ENCODE data around the gene ERBB2. TPM values are rescaled to one million over a fixed set of nuclear protein-coding genes. Genes with fewer than 3 reads are reported as not detected.

ERBB2 gene
- total RNA-seq, 2 donors from 2014 or later: 73.5 to 85.5 TPM

- H3K9me3 ChIP-seq: no peaks in the 10 kb centered on the region
- H3K27me3 ChIP-seq: no peaks in the 10 kb centered on the region
- peak overlapping the region; percentile 89 to 96 for H3K27ac ChIP-seq
- no peak for DNase-seq (ENCODE audit: low spot score)
- TF ChIP-seq, protein P1, sequence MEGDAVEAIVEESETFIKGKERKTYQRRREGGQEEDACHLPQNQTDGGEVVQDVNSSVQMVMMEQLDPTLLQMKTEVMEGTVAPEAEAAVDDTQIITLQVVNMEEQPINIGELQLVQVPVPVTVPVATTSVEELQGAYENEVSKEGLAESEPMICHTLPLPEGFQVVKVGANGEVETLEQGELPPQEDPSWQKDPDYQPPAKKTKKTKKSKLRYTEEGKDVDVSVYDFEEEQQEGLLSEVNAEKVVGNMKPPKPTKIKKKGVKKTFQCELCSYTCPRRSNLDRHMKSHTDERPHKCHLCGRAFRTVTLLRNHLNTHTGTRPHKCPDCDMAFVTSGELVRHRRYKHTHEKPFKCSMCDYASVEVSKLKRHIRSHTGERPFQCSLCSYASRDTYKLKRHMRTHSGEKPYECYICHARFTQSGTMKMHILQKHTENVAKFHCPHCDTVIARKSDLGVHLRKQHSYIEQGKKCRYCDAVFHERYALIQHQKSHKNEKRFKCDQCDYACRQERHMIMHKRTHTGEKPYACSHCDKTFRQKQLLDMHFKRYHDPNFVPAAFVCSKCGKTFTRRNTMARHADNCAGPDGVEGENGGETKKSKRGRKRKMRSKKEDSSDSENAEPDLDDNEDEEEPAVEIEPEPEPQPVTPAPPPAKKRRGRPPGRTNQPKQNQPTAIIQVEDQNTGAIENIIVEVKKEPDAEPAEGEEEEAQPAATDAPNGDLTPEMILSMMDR (IDR thresholded peaks at IDR 0.05): no peak
- H3K4me1 ChIP-seq: peaks cover 0 to 73% of the 10 kb centered on the region in 2 donors
- peaks cover 25% of the 10 kb centered on the region for H3K36me3 ChIP-seq
- peak overlapping the region in 1 of 2 donors; percentile 17 for H3K4me3 ChIP-seq
Measured at GRCh38 chr17:39660011-39660360, 39.9 kb upstream of the ERBB2 start.

- H3K9me3 ChIP-seq: no peaks in the 10 kb centered on the region
- H3K4me1 ChIP-seq: peaks cover 0 to 74% of the 10 kb centered on the region in 2 donors
- no peaks in the 10 kb centered on the region for H3K27me3 ChIP-seq
- DNase-seq (ENCODE audit: low spot score): no peak
- H3K27ac ChIP-seq: peak overlapping the region; percentile 89 to 96
- peaks cover 25% of the 10 kb centered on the region for H3K36me3 ChIP-seq
- peak overlapping the region in 1 of 2 donors; percentile 17 for H3K4me3 ChIP-seq
- TF ChIP-seq, protein P1 (IDR thresholded peaks at IDR 0.05): no peak
Measured at GRCh38 chr17:39660397-39661385, 39.2 kb upstream of the ERBB2 start.

- Histone ChIP-seq H3K4me3 (no peak overlapping the region), H3K4me1 (peaks cover 0 to 80% of the 10 kb centered on the region in 2 donors), H3K36me3 (peaks cover 25% of the 10 kb centered on the region), H3K27ac (peak overlapping the region; percentile 89 to 96), H3K9me3 (no peaks in the 10 kb centered on the region), H3K27me3 (no peaks in the 10 kb centered on the region)
- no peak for DNase-seq (ENCODE audit: low spot score)
- TF ChIP-seq, protein P1 (IDR thresholded peaks at IDR 0.05): no peak
Measured at GRCh38 chr17:39661744-39662541, 37.9 kb upstream of the ERBB2 start.

DNA sequence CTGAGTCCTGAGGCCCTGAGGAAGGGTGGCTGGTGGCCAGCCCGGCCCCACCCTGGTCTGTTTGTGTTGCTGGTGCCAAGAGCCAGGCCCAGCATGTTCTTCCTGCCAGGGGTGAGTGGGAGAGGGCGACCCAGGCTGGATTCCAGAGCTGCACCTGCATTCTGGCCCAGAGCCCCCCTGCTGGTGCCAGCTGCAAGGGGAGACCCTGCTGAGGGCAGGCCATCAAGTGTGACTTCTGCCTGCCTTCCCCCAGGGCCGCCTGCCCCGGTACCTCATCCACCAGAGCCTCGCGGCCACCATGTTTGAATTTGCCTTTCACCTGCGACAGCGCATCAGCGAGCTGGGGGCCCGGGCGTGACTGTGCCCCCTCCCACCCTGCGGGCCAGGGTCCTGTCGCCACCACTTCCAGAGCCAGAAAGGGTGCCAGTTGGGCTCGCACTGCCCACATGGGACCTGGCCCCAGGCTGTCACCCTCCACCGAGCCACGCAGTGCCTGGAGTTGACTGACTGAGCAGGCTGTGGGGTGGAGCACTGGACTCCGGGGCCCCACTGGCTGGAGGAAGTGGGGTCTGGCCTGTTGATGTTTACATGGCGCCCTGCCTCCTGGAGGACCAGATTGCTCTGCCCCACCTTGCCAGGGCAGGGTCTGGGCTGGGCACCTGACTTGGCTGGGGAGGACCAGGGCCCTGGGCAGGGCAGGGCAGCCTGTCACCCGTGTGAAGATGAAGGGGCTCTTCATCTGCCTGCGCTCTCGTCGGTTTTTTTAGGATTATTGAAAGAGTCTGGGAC lies 37.1 kb upstream of the ERBB2 start:
- peaks cover 25% of the 10 kb centered on the region for H3K36me3 ChIP-seq
- peaks cover 0 to 85% of the 10 kb centered on the region in 2 donors for H3K4me1 ChIP-seq
- no peak for DNase-seq (ENCODE audit: low spot score)
- H3K9me3 ChIP-seq: no peaks in the 10 kb centered on the region
- TF ChIP-seq, protein P1 (IDR thresholded peaks at IDR 0.05): no peak
- H3K27me3 ChIP-seq: no peaks in the 10 kb centered on the region
- H3K4me3 ChIP-seq: no peak overlapping the region
- H3K27ac ChIP-seq: peak overlapping the region; percentile 89 to 96

DNA sequence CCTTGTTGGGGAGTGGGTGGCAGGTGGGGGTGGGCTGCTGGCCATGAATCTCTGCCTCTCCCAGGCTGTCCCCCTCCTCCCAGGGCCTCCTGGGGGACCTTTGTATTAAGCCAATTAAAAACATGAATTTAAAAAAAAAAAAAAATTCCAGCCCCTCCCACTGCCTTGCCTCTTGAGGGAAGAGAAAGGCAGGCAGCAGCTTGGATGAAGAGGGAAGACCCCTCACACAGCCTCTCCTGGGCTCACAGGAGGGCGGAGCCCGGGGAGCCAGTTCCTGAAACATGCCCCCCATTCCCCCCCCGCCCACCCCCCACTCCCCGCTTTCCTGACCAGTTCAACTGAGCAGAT lies 36.5 kb upstream of the ERBB2 start:
- Histone ChIP-seq H3K27ac (peak overlapping the region; percentile 89 to 96), H3K9me3 (no peaks in the 10 kb centered on the region), H3K4me3 (peak overlapping the region; percentile 57 to 64), H3K27me3 (no peaks in the 10 kb centered on the region), H3K4me1 (peaks cover 0 to 87% of the 10 kb centered on the region in 2 donors), H3K36me3 (peaks cover 21% of the 10 kb centered on the region)
- DNase-seq (ENCODE audit: low spot score): no peak
- TF ChIP-seq, protein P1 (IDR thresholded peaks at IDR 0.05): no peak

Measured in right atrium auricular region (tissue), 2 donors.